DOHH2 (cell line): Measurements from ENCODE around the gene C12orf42.

Source experiments
- H3F3A ChIP-seq: fragments of 200-600 bp; sonication (generic), shearing (Covaris generic); 2 replicates; pipeline ENCODE4 v1.6.0; 2016; ENCODE audit warnings: antibody characterized with exemption, mild to moderate bottlenecking; ENCODE audit not compliant: control insufficient read depth, insufficient read depth
- H3K27ac ChIP-seq: fragments of 200-600 bp; sonication (generic); 2 replicates; pipeline ENCODE4 v1.5.1; 2014; ENCODE audit warnings: low read depth, mild to moderate bottlenecking, low read length, moderate library complexity
- H3K27me3 ChIP-seq: fragments of 200-600 bp; sonication (generic); 2 replicates; pipeline ENCODE4 v1.6.1; 2014; ENCODE audit warnings: mild to moderate bottlenecking, low read length, mixed read lengths; ENCODE audit not compliant: control insufficient read depth
- H3K36me3 ChIP-seq: fragments of 200-600 bp; sonication (generic); 2 replicates; pipeline ENCODE4 v1.6.1; 2014; ENCODE audit warnings: mild to moderate bottlenecking, low read length, moderate library complexity, mixed read lengths; ENCODE audit not compliant: control insufficient read depth
- H3K4me1 ChIP-seq: fragments of 200-600 bp; sonication (generic); 2 replicates; pipeline ENCODE4 v1.6.1; 2014; ENCODE audit warnings: mild to moderate bottlenecking, low read length, mixed read lengths; ENCODE audit not compliant: control insufficient read depth
- H3K4me2 ChIP-seq: fragments of 200-600 bp; sonication (generic); 2 replicates; pipeline ENCODE4 v1.6.0; 2014; ENCODE audit warnings: mild to moderate bottlenecking, low read length, moderate library complexity
- H3K4me3 ChIP-seq: fragments of 200-600 bp; sonication (generic); 2 replicates; pipeline ENCODE4 v1.5.1; 2014; ENCODE audit warnings: mild to moderate bottlenecking, low read length, mixed read lengths
- H3K79me2 ChIP-seq: fragments of 200-600 bp; sonication (generic); 2 replicates; pipeline ENCODE4 v1.6.1; 2014; ENCODE audit warnings: mild to moderate bottlenecking, low read length, mixed read lengths; ENCODE audit not compliant: control insufficient read depth
- H3K9me2 ChIP-seq: fragments of 200-600 bp; sonication (generic); replicated peaks from 2 replicates; pipeline ENCODE4 v1.6.1; 2014; ENCODE audit warnings: mild to moderate bottlenecking, low read length, mixed read lengths; ENCODE audit not compliant: control insufficient read depth
- H3K9me3 ChIP-seq: fragments of 200-600 bp; sonication (generic); 2 replicates; pipeline ENCODE4 v1.6.1; 2014; ENCODE audit warnings: antibody characterized with exemption, low read length, mixed read lengths; ENCODE audit not compliant: control insufficient read depth, insufficient read depth
- H4K20me1 ChIP-seq: fragments of 200-600 bp; sonication (generic); 2 replicates; pipeline ENCODE4 v1.6.0; 2014; ENCODE audit warnings: low read depth, mild to moderate bottlenecking, antibody characterized with exemption, low read length, moderate library complexity; ENCODE audit not compliant: control insufficient read depth, insufficient read depth
- CTCF ChIP-seq: fragments of 200-600 bp; sonication (generic); IDR thresholded peaks from one replicate; pipeline ENCODE4 v1.5.1; 2014; ENCODE audit warnings: antibody characterized with exemption, mild to moderate bottlenecking, low read depth, low read length; ENCODE audit not compliant: poor library complexity, severe bottlenecking
- EZH2phosphoT487 ChIP-seq: fragments of 200-600 bp; sonication (generic); IDR thresholded peaks from 2 replicates; pipeline ENCODE4 v1.6.1; 2017; ENCODE audit warnings: borderline replicate concordance, mild to moderate bottlenecking, antibody characterized with exemption, low read length, moderate library complexity, mixed read lengths

Gene C12orf42

GRCh38 chr12:103327676-103328075 is 168.1 kb downstream of the C12orf42 start:
- Histone ChIP-seq H3K4me2 (no peak overlapping the region), H3K4me3 (no peak overlapping the region), H3K36me3 (no peaks in the 10 kb centered on the region), H3K9me3 (no peaks in the 10 kb centered on the region), H3K4me1 (no peaks in the 10 kb centered on the region), H3K27ac (no peak overlapping the region), H4K20me1 (no peaks in the 10 kb centered on the region), H3K9me2 (no peaks in the 10 kb centered on the region), H3K27me3 (no peaks in the 10 kb centered on the region), H3F3A (no peaks in the 10 kb centered on the region), H3K79me2 (no peaks in the 10 kb centered on the region)
- TF ChIP-seq EZH2phosphoT487 = no peak
- TF ChIP-seq CTCF = no peak

GRCh38 chr12:103326190-103326589 is 169.6 kb downstream of the C12orf42 start:
- Histone ChIP-seq H3K27ac (no peak overlapping the region), H3K4me3 (no peak overlapping the region), H3F3A (no peaks in the 10 kb centered on the region), H4K20me1 (no peaks in the 10 kb centered on the region), H3K9me3 (no peaks in the 10 kb centered on the region), H3K4me1 (no peaks in the 10 kb centered on the region), H3K79me2 (no peaks in the 10 kb centered on the region), H3K36me3 (no peaks in the 10 kb centered on the region), H3K27me3 (no peaks in the 10 kb centered on the region), H3K4me2 (no peak overlapping the region), H3K9me2 (no peaks in the 10 kb centered on the region)
- TF ChIP-seq CTCF (peak; percentile 40), EZH2phosphoT487 (no peak)

- Histone ChIP-seq H3F3A (no peaks in the 10 kb centered on the region), H3K79me2 (no peaks in the 10 kb centered on the region), H3K4me2 (no peak overlapping the region), H3K9me2 (no peaks in the 10 kb centered on the region), H4K20me1 (no peaks in the 10 kb centered on the region), H3K9me3 (no peaks in the 10 kb centered on the region), H3K27ac (no peak overlapping the region), H3K27me3 (no peaks in the 10 kb centered on the region), H3K36me3 (no peaks in the 10 kb centered on the region), H3K4me3 (no peak overlapping the region), H3K4me1 (no peaks in the 10 kb centered on the region)
- TF ChIP-seq CTCF (no peak), EZH2phosphoT487 (no peak)
These were observed 177.2 kb downstream of the C12orf42 start for GRCh38 chr12:103318566-103318965.

GRCh38 chr12:103317220-103317619 is 178.5 kb downstream of the C12orf42 start:
- H3K4me3 ChIP-seq = no peak overlapping the region
- H4K20me1 ChIP-seq = no peaks in the 10 kb centered on the region
- no peaks in the 10 kb centered on the region for H3K36me3 ChIP-seq
- H3K4me1 ChIP-seq = no peaks in the 10 kb centered on the region
- H3K27ac ChIP-seq = no peak overlapping the region
- H3K27me3 ChIP-seq = no peaks in the 10 kb centered on the region
- no peak overlapping the region for H3K4me2 ChIP-seq
- H3F3A ChIP-seq = no peaks in the 10 kb centered on the region
- H3K9me3 ChIP-seq = no peaks in the 10 kb centered on the region
- no peaks in the 10 kb centered on the region for H3K79me2 ChIP-seq
- H3K9me2 ChIP-seq = no peaks in the 10 kb centered on the region
- TF ChIP-seq EZH2phosphoT487 = no peak
- TF ChIP-seq CTCF = no peak
